Stomach (tissue), 4 donors: ENCODE data around the gene IPP.

Experiments
- EP300 ChIP-seq: sonication (generic); formaldehyde crosslinking; IDR thresholded peaks from one replicate; pipeline ENCODE4 v1.6.1; 2017; ENCODE audit warnings: antibody characterized with exemption
- TF ChIP-seq, protein P1 (sequence below), 7 experiments: fragments of 450-650 bp in 4 of 7; fragments of 200-600 bp in 3 of 7; sonication (generic) in 3 of 7; IDR thresholded peaks; one replicate each; pipeline ENCODE4 v1.5.1; 2016 to 2019; ENCODE audit warnings: antibody characterized with exemption in 7 of 7, control low read depth in 2 of 7, mild to moderate bottlenecking in 1 of 7

GRCh38 chr1:45654540-45655280 lies 95.7 kb downstream of the IPP start:
- no peak for TF ChIP-seq EP300
- TF ChIP-seq, protein P1, sequence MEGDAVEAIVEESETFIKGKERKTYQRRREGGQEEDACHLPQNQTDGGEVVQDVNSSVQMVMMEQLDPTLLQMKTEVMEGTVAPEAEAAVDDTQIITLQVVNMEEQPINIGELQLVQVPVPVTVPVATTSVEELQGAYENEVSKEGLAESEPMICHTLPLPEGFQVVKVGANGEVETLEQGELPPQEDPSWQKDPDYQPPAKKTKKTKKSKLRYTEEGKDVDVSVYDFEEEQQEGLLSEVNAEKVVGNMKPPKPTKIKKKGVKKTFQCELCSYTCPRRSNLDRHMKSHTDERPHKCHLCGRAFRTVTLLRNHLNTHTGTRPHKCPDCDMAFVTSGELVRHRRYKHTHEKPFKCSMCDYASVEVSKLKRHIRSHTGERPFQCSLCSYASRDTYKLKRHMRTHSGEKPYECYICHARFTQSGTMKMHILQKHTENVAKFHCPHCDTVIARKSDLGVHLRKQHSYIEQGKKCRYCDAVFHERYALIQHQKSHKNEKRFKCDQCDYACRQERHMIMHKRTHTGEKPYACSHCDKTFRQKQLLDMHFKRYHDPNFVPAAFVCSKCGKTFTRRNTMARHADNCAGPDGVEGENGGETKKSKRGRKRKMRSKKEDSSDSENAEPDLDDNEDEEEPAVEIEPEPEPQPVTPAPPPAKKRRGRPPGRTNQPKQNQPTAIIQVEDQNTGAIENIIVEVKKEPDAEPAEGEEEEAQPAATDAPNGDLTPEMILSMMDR (IDR thresholded peaks at IDR 0.05): no peak
